GM06990 (cell line): Measurements from ENCODE around the gene SLC7A11.

Experiments
- DNase-seq: peaks from one replicate; pipeline ENCODE4 v3.0.0-alpha.2; 2011; ENCODE audit not compliant: insufficient read length; ENCODE audit errors: extremely low read depth
- H3K27me3 ChIP-seq: replicated peaks from 2 replicates; pipeline ENCODE4 v1.6.0; 2011; ENCODE audit warnings: low read length; ENCODE audit not compliant: control insufficient read depth, insufficient read depth
- H3K36me3 ChIP-seq: 2 replicates; pipeline ENCODE4 v1.5.1; 2011; ENCODE audit warnings: low read length; ENCODE audit not compliant: control insufficient read depth, insufficient read depth
- H3K4me3 ChIP-seq: replicated peaks from 2 replicates; pipeline ENCODE4 v1.5.1; 2011; ENCODE audit warnings: low read depth, mild to moderate bottlenecking, control low read depth, low read length
- CTCF ChIP-seq: IDR thresholded peaks from 2 replicates; pipeline ENCODE4 v1.5.1; 2011; ENCODE audit warnings: low read length, control low read depth, mild to moderate bottlenecking, inconsistent platforms; ENCODE audit not compliant: insufficient read depth, poor library complexity, severe bottlenecking

Gene SLC7A11

DNA sequence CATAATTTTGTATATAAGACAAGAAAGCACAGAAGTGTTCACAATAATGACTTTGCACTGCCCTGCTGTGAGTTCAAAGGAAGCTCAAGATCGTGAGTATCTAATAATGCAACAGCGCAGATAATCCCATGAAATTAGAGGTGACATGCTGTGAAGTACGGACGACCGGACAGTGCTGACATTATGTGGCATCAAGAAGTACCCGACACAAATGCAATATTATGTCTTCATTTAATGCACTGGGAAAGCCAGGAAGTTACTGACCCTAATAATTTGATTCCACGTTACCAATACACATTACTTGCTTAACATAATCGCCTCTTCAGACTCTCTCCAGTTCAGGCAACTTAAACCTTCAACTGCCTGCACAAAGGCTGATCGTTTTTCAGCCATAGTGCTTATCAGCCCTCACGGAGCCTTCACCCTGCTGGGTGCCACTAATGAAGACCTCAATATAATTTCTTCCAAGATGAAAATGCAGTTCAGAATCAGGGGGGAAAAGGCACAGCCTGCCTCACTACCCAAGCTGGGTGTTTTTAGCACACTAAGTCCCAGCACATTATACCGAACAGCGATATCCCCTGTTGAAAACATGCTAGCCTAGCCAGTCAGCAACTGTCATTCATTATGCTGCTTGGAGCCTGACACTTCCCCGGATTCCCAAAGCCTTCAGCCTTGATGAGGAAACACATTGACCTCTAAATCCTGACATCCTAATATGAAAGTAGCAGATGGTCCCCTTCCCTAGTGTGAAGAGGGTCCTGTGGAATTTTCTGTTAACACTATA lies 56.1 kb downstream of the SLC7A11 start:
- no peak for DNase-seq
- H3K4me3 ChIP-seq = no peak overlapping the region
- H3K36me3 ChIP-seq = no peaks in the 10 kb centered on the region
- H3K27me3 ChIP-seq = no peaks in the 10 kb centered on the region
- TF ChIP-seq CTCF = no peak

GRCh38 chr4:138184886-138185285 lies 57.3 kb downstream of the SLC7A11 start:
- Histone ChIP-seq H3K27me3 (no peaks in the 10 kb centered on the region), H3K4me3 (no peak overlapping the region), H3K36me3 (no peaks in the 10 kb centered on the region)
- DNase-seq = no peak
- no peak for TF ChIP-seq CTCF

- DNase-seq = no peak
- no peak overlapping the region for H3K4me3 ChIP-seq
- TF ChIP-seq CTCF = peak; percentile 60
- no peaks in the 10 kb centered on the region for H3K27me3 ChIP-seq
- H3K36me3 ChIP-seq = no peaks in the 10 kb centered on the region
Measured at GRCh38 chr4:138182838-138183426, 59.2 kb downstream of the SLC7A11 start.

DNA sequence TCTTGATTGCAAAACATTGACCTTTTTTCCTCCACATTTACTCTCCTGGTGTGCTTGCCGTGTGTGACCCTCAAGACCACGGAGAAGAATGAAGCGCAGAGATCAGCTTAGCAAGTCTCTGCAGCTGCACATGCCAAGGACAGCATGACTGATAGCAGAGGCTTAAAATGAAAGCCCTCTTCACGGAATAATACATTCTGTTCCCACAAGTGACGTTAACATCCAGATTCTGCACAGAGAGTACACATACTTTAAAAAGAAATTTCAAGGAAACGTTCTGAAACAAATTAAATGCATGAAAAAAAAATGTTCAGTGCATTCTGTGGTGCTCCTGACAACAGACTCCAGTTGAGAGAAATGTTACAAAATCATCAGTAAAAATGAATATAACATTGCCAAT lies 60.9 kb downstream of the SLC7A11 start:
- no peak for TF ChIP-seq CTCF
- no peak overlapping the region for H3K4me3 ChIP-seq
- H3K27me3 ChIP-seq = no peaks in the 10 kb centered on the region
- H3K36me3 ChIP-seq = no peaks in the 10 kb centered on the region
- no peak for DNase-seq

DNA sequence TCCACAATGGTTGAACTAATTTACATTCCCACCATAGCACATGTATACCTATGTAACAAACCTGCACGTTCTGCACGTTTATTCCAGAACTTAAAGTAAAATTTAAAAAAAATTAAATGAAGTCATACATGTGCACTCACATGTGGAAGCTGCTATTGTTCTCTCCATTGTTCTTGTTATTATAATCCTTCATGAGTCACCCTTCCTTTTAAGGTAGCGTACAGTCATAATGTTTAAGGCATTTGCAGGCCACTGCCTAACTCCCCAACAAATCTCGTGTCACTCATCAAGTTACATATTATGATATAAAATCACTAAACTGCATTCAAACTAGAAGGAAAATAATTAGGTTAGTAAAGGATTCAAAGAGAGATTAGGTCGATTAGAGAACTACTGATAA lies 63.6 kb downstream of the SLC7A11 start:
- TF ChIP-seq CTCF = no peak
- H3K4me3 ChIP-seq = no peak overlapping the region
- no peak for DNase-seq
- H3K36me3 ChIP-seq = no peaks in the 10 kb centered on the region
- no peaks in the 10 kb centered on the region for H3K27me3 ChIP-seq
